ENCODE results near the gene TCTN1. TPM values are rescaled to one million over a fixed set of nuclear protein-coding genes. Genes with fewer than 3 reads are reported as not detected.

TCTN1 gene
- total and polyA plus RNA-seq, 2 of the 4 experiments (the other 2 are of a cell fraction): 11.7 to 18.8 TPM

- ATAC-seq (ENCODE audit: low read depth): no peak
- Histone ChIP-seq H2AFZ (replicated peaks; ENCODE audit: low read length, poor library complexity) (no peak overlapping the region), H3K4me3 (ENCODE audit: insufficient read depth, low read depth, low read length) (no peak overlapping the region), H3K9me3 (ENCODE audit: control insufficient read depth, insufficient read depth, low read length) (peaks cover 3% of the 10 kb centered on the region; the same call in 1 of the 2 replicates), H3K4me1 (ENCODE audit: control insufficient read depth, insufficient read depth, low read length) (peaks cover 7% of the 10 kb centered on the region; the same call in 1 of the 2 replicates), H4K8ac (ENCODE audit: low read depth in 2 of 2, low read length in 2 of 2) (no peak overlapping the region), H3K36me3 (ENCODE audit: control insufficient read depth, insufficient read depth, low read length) (no peaks in the 10 kb centered on the region), H3K4ac (ENCODE audit: low read depth, low read length) (no peak overlapping the region), H3K9ac (ENCODE audit: low read depth, low read length) (no peak overlapping the region), H4K20me1 (ENCODE audit: insufficient read depth, low read length) (no peaks in the 10 kb centered on the region), H3K9me1 (ENCODE audit: insufficient read depth, low read length) (no peaks in the 10 kb centered on the region), H2BK120ac (ENCODE audit: low read depth, low read length) (no peak overlapping the region), H3K27me3 (ENCODE audit: control insufficient read depth, insufficient read depth, low read length) (peaks cover 30% of the 10 kb centered on the region), H3K4me2 (ENCODE audit: low read depth, low read length) (no peak overlapping the region), H3K14ac (replicated peaks; ENCODE audit: low read depth, low read length) (no peak overlapping the region), H2AK5ac (ENCODE audit: low read depth, low read length) (no peak overlapping the region), H3K27ac (ENCODE audit: insufficient read depth, low read length) (no peak overlapping the region), H4K5ac (ENCODE audit: low read depth, low read length) (no peak overlapping the region), H4K91ac (ENCODE audit: insufficient read depth, low read depth, low read length) (no peak overlapping the region), H3K23ac (ENCODE audit: low read depth, low read length) (no peak overlapping the region), H3K18ac (ENCODE audit: low read depth, low read length) (no peak overlapping the region), H3K56ac (ENCODE audit: extremely low read depth, insufficient read depth, low read length) (no peak overlapping the region), H2BK15ac (ENCODE audit: low read depth, low read length) (no peak overlapping the region), H2BK5ac (ENCODE audit: low read depth, low read length, poor library complexity, severe bottlenecking) (no peak overlapping the region), H2AK9ac (replicated peaks; ENCODE audit: low read depth, low read length, poor library complexity) (no peak overlapping the region), H2BK20ac (ENCODE audit: low read depth, low read length) (no peak overlapping the region), H3K79me1 (ENCODE audit: low read depth in 1 of 2, low read length in 2 of 2) (no peaks in the 10 kb centered on the region)
- TF ChIP-seq FOS (IDR thresholded peaks at IDR 0.05; ENCODE audit: low read depth, low read length): no peak
- no peak for TF ChIP-seq MAZ (IDR thresholded peaks at IDR 0.05; ENCODE audit: borderline replicate concordance, low read depth, low read length)
- no peak for TF ChIP-seq RAD21 (IDR thresholded peaks at IDR 0.05; ENCODE audit: low read length)
- TF ChIP-seq MXI1 (IDR thresholded peaks at IDR 0.05; ENCODE audit: borderline replicate concordance, low read depth, low read length): no peak
- no peak for TF ChIP-seq CTCF (conservative IDR thresholded peaks at IDR 0.05; ENCODE audit: low read depth, low read length)
- TF ChIP-seq RCOR1 (IDR thresholded peaks at IDR 0.05; ENCODE audit: insufficient replicate concordance, low read length): no peak
- no peak for TF ChIP-seq POLR2A (IDR thresholded peaks at IDR 0.05; ENCODE audit: low read depth, low read length)
- no peak for TF ChIP-seq USF2 (IDR thresholded peaks at IDR 0.05; ENCODE audit: low read depth, low read length)
- TF ChIP-seq, protein P1, sequence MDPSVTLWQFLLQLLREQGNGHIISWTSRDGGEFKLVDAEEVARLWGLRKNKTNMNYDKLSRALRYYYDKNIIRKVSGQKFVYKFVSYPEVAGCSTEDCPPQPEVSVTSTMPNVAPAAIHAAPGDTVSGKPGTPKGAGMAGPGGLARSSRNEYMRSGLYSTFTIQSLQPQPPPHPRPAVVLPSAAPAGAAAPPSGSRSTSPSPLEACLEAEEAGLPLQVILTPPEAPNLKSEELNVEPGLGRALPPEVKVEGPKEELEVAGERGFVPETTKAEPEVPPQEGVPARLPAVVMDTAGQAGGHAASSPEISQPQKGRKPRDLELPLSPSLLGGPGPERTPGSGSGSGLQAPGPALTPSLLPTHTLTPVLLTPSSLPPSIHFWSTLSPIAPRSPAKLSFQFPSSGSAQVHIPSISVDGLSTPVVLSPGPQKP (IDR thresholded peaks at IDR 0.05; ENCODE audit: borderline replicate concordance, low read depth, low read length): no peak
- TF ChIP-seq MAFK (IDR thresholded peaks at IDR 0.05; ENCODE audit: low read depth, low read length): no peak
- TF ChIP-seq NFE2L2 (IDR thresholded peaks at IDR 0.05; ENCODE audit: low read depth, low read length): no peak
- TF ChIP-seq SMC3 (IDR thresholded peaks at IDR 0.05; ENCODE audit: low read depth, low read length): no peak
- TF ChIP-seq BHLHE40 (IDR thresholded peaks at IDR 0.05; ENCODE audit: low read depth, low read length): no peak
- CTCF ChIA-PET: no interaction called here
- DNase-seq: no peak
- POLR2A ChIA-PET (ENCODE audit: unreplicated experiment): no interaction called here
- dilution Hi-C loops (cut with HindIII; ENCODE audit: low sequenced_read_pairs, unreplicated experiment) (no loop called here), intact Hi-C loops (cut with micrococcal nuclease) (no loop called here), in situ Hi-C loops (cut with MboI; ENCODE audit: low sequenced_read_pairs) (no loop called here)
- WGBS, 2 experiments (ENCODE audit: extremely low coverage in 2 of 2, insufficient read length in 1 of 2): no CpG with 5 or more reads among the region's 3 CpGs
- BruUV-seq (replicated peaks): no TSS peak
Observed at GRCh38 chr12:110686294-110686903, 72.5 kb downstream of the TCTN1 start.

All from IMR-90 (cell line).